PC-3 (cell line): ENCODE data around the gene GRK1. TPM values are rescaled to one million over a fixed set of nuclear protein-coding genes. Genes with fewer than 3 reads are reported as not detected.

ENCODE experiments used
- ATAC-seq: fragments of 200-7000 bp; cut with Tn5 transposase; 2 replicates; pipeline ENCODE4 v1.9.1; 2020; ENCODE audit warnings: mild to moderate bottlenecking, moderate library complexity
- BruUV-seq: library from RNA; stranded (reverse); fragments of 400-500 nt; replicated peaks from 2 replicates; lab custom pipeline; 2021; lab: Mats Ljungman, UMichigan
- CTCF ChIA-PET: fragments of 300-600 bp; sonication (Branson Sonifier 250); formaldehyde crosslinking; loops from one replicate; lab custom pipeline; 2022; ENCODE audit warnings: antibody characterized with exemption; lab: Charles Lee
- POLR2A ChIA-PET: fragments of 300-600 bp; sonication (Branson Sonifier 250); formaldehyde crosslinking; loops from one replicate; lab custom pipeline; 2022; ENCODE audit warnings: antibody characterized with exemption; ENCODE audit not compliant: unreplicated experiment; lab: Charles Lee
- DNase-seq: peaks from one replicate; pipeline ENCODE4 v3.0.0-alpha.2; 2015
- H2AFZ ChIP-seq: fragments of 300-600 bp; sonication (generic); 2 replicates; pipeline ENCODE4 v1.6.0; 2016; ENCODE audit warnings: antibody characterized with exemption, low read length
- H3F3A ChIP-seq: fragments of 300-600 bp; sonication (generic); one replicate; pipeline ENCODE4 v1.6.0; 2017; ENCODE audit warnings: antibody characterized with exemption, low read length, control low read depth, mild to moderate bottlenecking; ENCODE audit not compliant: unreplicated experiment
- H3K27ac ChIP-seq: fragments of 300-600 bp; sonication (generic); 2 replicates; pipeline ENCODE4 v1.5.1; 2016; ENCODE audit warnings: mild to moderate bottlenecking, low read length
- H3K27me3 ChIP-seq: fragments of 300-600 bp; sonication (generic); 2 replicates; pipeline ENCODE4 v1.6.1; 2016; ENCODE audit warnings: low read length, mixed read lengths
- H3K36me3 ChIP-seq: fragments of 300-600 bp; sonication (generic); 2 replicates; pipeline ENCODE4 v1.6.1; 2016; ENCODE audit warnings: low read depth, mixed run types, low read length, mixed read lengths
- H3K4me1 ChIP-seq: fragments of 300-600 bp; sonication (generic); 2 replicates; pipeline ENCODE4 v1.5.1; 2016; ENCODE audit warnings: low read length; ENCODE audit not compliant: insufficient read depth
- H3K4me2 ChIP-seq: fragments of 300-600 bp; sonication (generic); 2 replicates; pipeline ENCODE4 v1.6.0; 2016; ENCODE audit warnings: low read length
- H3K4me3 ChIP-seq: fragments of 300-600 bp; sonication (generic); 2 replicates; pipeline ENCODE4 v1.5.1; 2016; ENCODE audit warnings: mild to moderate bottlenecking, low read length, mixed read lengths
- H3K79me2 ChIP-seq: fragments of 300-600 bp; sonication (generic); 2 replicates; pipeline ENCODE4 v1.6.1; 2017; ENCODE audit warnings: low read length, mixed read lengths
- H3K9ac ChIP-seq: fragments of 300-600 bp; sonication (generic); 2 replicates; pipeline ENCODE4 v1.6.0; 2016; ENCODE audit warnings: mild to moderate bottlenecking, low read length
- H3K9me2 ChIP-seq: fragments of 300-600 bp; sonication (generic); replicated peaks from 2 replicates; pipeline ENCODE4 v1.6.1; 2016; ENCODE audit warnings: mixed run types, low read length, mixed read lengths
- H3K9me3 ChIP-seq: fragments of 300-600 bp; sonication (generic); 2 replicates; pipeline ENCODE4 v1.6.1; 2016; ENCODE audit warnings: low read length, mixed read lengths
- H4K20me1 ChIP-seq: fragments of 300-600 bp; sonication (generic); 2 replicates; pipeline ENCODE4 v1.6.1; 2016; ENCODE audit warnings: low read length, mixed read lengths
- EZH2 ChIP-seq: fragments of 300-600 bp; sonication (generic); IDR thresholded peaks from one replicate; pipeline ENCODE4 v1.6.1; 2017; ENCODE audit warnings: antibody characterized with exemption, mild to moderate bottlenecking, low read length; ENCODE audit not compliant: unreplicated experiment
- EZH2phosphoT487 ChIP-seq: fragments of 300-600 bp; sonication (generic); IDR thresholded peaks from 2 replicates; pipeline ENCODE4 v1.6.1; 2018; ENCODE audit warnings: mild to moderate bottlenecking, antibody characterized with exemption, low read length, borderline replicate concordance
- intact Hi-C: fragments of 100-400 bp; cut with micrococcal nuclease; formaldehyde crosslinking; loops from 2 replicates; pipeline ENCODE4 v1.9.0; 2023
- total RNA-seq: library from RNA; depleted of rRNA; stranded (reverse); fragments of >200 nt; gene quantifications from 2 replicates; pipeline ENCODE4 v1.2.3, GENCODE V29; 2014
- TF ChIP-seq, protein P1 (sequence below): fragments of 300-600 bp; sonication (generic); conservative IDR thresholded peaks from 2 replicates; pipeline ENCODE4 v1.5.1; 2017; ENCODE audit warnings: antibody characterized with exemption, low read depth, mild to moderate bottlenecking, low read length

The GRK1 gene
- total RNA-seq, 1 experiment from 2014 or later: not detected

DNA sequence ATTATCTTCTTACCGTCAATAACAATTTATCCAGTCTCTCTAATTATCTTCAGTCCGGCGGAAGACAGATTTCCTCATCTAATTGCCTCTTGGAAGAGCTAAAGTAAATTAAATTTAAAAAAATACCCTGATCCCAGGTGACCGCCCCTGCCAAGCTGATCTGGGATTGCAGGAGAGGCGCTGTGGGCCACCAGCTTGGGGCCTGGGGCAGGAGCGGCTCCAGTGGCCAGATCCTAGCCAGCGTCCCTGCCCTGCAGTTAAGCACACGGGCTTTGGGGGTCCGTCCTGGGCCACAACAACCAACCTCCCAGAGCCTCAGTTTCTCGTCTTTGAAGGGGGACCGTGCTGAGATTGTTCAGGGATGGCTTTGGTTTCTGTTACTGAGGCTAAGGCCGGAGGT is 79.7 kb downstream of the GRK1 start:
- Histone ChIP-seq H3K27me3 (no peaks in the 10 kb centered on the region), H3K9me3 (no peaks in the 10 kb centered on the region), H4K20me1 (no peaks in the 10 kb centered on the region), H3K9ac (no peak overlapping the region), H3K36me3 (no peaks in the 10 kb centered on the region), H2AFZ (no peak overlapping the region), H3K9me2 (no peaks in the 10 kb centered on the region), H3K79me2 (no peaks in the 10 kb centered on the region), H3K4me2 (no peak overlapping the region), H3F3A (no peaks in the 10 kb centered on the region), H3K4me1 (peaks cover 16% of the 10 kb centered on the region), H3K4me3 (no peak overlapping the region), H3K27ac (no peak overlapping the region)
- intact Hi-C loops: no loop called here
- TF ChIP-seq EZH2phosphoT487 (no peak), EZH2 (no peak)
- TF ChIP-seq, protein P1, sequence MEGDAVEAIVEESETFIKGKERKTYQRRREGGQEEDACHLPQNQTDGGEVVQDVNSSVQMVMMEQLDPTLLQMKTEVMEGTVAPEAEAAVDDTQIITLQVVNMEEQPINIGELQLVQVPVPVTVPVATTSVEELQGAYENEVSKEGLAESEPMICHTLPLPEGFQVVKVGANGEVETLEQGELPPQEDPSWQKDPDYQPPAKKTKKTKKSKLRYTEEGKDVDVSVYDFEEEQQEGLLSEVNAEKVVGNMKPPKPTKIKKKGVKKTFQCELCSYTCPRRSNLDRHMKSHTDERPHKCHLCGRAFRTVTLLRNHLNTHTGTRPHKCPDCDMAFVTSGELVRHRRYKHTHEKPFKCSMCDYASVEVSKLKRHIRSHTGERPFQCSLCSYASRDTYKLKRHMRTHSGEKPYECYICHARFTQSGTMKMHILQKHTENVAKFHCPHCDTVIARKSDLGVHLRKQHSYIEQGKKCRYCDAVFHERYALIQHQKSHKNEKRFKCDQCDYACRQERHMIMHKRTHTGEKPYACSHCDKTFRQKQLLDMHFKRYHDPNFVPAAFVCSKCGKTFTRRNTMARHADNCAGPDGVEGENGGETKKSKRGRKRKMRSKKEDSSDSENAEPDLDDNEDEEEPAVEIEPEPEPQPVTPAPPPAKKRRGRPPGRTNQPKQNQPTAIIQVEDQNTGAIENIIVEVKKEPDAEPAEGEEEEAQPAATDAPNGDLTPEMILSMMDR: no peak
- ATAC-seq (no peak), DNase-seq (no peak)
- ChIA-PET CTCF (no interaction called here), POLR2A (no interaction called here)
- no TSS peak for BruUV-seq

GRCh38 chr13:113747291-113747833 is 80.3 kb downstream of the GRK1 start:
- CTCF ChIA-PET: no interaction called here

More at GRCh38 chr13:113747291-113747833, 80.3 kb downstream of the GRK1 start:
- Histone ChIP-seq H3K9ac (no peak overlapping the region), H3K9me3 (no peaks in the 10 kb centered on the region), H3K9me2 (no peaks in the 10 kb centered on the region), H4K20me1 (no peaks in the 10 kb centered on the region), H3K4me1 (peaks cover 9% of the 10 kb centered on the region), H3K27me3 (no peaks in the 10 kb centered on the region), H2AFZ (no peak overlapping the region), H3K79me2 (no peaks in the 10 kb centered on the region), H3K36me3 (no peaks in the 10 kb centered on the region), H3K4me2 (no peak overlapping the region), H3K4me3 (no peak overlapping the region), H3F3A (no peaks in the 10 kb centered on the region), H3K27ac (no peak overlapping the region)
- POLR2A ChIA-PET: no interaction called here
- BruUV-seq: no TSS peak
- no peak for ATAC-seq
- intact Hi-C loops: no loop called here
- DNase-seq: no peak
- TF ChIP-seq EZH2 (no peak), EZH2phosphoT487 (no peak)
- TF ChIP-seq, protein P1: no peak
